GM21786 (cell line): Measurements from ENCODE around the gene SETD3.
"Not testable (repeated sequence)": the region's sequence is repeated elsewhere in the genome, so short reads cannot be mapped to it uniquely, and the experiment has no call there.

Source experiments
- ATAC-seq: cut with Tn5 transposase; IDR thresholded peaks from one replicate; pipeline ENCODE4 v1.9.1; 2021; ENCODE audit not compliant: unreplicated experiment

Gene SETD3

DNA sequence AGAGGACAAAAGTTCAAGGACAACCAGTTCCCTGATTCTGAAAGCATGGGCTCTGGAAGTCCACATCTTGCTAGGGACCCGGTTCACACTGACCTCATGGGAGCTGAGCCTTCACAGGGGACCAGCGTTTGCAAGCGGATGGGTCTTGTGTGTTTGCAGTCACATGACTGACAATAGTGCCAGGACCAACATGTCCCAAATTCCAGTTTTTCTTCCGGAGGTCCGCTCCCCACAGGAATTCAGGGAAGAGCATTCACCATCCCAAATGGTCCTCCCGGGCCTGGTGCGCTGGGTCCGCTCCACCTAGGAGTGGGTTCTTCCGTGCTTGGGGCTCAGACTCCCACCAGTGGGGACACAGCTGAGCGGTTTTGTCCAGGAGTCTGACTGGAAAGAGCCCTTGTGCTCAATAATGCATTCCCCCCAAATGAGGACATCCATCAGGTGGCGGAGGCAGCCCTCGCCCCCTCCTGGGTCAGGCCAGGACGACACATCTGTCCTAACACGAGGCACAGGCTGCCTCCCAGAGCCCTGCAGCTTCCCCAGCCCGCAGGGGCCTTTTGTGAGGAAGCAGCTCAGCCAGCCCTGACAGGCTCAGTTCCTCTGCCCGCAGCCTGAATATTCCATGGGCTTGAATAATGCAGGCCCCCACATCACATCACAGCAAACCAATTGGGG is 116.9 kb downstream of the SETD3 start:
- ATAC-seq = no peak

DNA sequence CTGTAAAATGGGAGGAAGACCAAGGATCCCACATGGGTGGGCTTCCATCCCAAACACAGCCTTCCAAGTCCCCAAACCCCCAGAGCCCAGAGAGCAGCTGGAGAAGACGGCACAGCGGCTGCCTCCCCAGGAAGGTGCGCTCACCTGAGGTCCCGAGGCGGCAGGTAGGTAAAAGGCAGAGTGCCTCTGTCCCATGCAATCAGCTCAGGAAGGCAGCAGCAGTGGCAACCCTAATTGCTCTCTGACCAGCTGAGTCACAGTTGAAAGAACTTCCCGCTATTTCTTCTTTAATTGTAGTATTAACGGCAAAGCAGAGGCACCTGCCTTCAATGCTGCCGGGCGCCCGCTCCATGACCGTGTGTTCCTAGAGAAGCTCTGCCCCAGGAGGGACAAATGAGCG is 117.6 kb downstream of the SETD3 start:
- ATAC-seq = no peak

DNA sequence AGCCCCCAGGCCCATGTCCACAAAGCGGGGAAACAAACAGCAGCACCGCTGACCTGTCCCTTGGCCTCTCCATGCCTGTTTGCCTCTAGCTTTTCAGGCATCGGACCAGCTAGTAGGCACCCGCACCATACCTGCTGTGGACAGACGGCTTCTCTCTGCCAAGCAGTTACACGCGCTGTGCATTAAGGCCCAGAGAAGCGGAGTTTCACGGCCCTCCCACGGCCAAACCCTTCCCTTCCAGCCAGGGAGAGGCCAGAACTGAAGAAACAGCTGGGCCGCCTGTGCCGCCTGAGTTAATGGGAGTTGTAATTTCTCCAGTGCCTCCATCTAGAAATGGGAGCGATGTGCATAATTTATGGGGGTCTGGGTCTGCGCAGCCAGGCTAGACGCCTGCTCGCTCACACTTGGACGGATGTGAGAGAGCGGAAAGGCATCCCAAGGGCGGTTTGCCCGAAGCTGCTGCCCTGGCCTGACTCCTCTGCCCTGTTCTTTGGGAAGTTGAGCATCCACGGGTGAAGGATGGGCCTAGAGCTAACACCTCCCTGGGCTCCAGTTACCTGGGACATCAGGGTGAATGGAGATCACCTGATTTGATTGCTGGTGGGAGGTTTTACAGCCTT is 119.0 kb downstream of the SETD3 start:
- no peak for ATAC-seq

DNA sequence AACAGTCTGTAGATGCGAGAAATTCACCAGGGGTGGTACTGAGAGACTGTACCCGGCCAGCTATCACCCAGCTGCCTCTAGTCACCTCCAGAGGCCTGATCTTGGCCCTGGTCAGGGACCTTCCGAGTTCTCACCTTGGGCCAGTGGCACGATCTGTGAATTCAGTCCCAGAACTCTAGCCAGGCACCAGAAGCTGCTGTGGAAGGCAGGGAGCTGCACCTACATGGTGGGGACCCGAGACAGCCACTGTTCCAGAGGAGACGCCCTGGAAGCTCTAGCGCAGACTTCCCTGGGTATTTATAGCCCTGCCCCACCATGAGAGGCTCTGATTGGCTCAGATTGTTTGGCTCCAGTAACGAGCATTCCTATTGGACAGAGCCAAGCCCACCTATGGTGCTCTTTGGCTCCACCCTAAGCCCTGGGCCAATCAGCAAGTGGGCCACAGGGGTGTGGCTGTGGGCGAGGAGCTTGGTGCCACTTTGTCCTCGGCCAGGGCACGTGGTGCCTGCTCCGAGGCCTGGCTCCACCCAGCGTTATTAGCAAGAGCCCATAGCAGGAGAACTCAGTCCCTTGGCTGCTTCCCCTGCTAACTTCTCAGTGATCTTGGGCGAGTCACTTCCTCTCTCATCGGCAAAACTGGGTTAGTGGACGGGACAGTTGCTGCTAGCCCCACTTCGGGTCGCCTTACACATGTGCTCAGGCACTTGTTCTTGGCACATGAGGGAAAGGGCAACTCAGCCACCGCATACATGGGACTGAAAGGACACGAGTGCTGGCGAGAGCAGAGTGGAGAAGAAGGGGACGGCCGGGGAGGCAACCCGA is 119.7 kb downstream of the SETD3 start:
- ATAC-seq = no peak

- no peak for ATAC-seq
Measured at GRCh38 chr14:99359906-99360305, 120.8 kb downstream of the SETD3 start.

- ATAC-seq = no peak
Measured at GRCh38 chr14:99357916-99358390, 122.7 kb downstream of the SETD3 start.

DNA sequence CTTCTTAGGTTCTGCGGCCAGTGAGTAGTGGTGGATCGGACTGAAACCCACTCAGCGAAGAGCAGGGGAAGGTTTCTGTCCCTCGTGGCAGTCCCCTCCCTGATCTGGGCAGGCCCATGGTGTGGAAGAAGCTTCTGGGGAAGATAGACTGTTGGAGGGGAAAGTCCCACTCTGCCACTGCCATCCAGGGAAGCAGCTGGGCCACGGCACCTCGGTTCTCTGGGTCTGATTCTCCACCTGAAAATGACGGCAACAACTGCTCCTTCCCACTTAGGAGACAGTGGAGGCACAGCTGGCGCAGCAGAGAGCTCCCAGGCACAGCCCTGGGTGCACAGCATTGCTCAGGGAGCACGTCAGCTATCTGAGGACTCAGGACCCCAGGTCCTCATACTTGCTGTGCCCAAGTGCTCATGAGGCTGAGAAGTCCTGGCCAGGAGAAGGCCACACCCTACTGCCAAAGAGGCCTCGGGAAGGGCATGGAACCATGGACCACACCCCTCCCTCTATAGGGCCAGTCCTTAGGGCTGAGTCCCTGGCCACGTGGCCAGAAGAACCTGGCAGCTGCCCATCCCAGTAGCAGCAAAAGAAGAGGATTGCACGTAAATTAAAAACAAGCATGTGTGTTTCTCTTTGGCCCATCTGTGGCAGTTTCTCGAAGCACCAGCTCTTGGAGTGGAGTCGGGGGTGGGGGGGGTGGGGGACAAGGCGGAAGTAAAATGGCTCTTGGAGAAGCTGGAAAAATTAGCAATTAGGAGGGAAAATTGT is 123.3 kb downstream of the SETD3 start:
- no peak for ATAC-seq

DNA sequence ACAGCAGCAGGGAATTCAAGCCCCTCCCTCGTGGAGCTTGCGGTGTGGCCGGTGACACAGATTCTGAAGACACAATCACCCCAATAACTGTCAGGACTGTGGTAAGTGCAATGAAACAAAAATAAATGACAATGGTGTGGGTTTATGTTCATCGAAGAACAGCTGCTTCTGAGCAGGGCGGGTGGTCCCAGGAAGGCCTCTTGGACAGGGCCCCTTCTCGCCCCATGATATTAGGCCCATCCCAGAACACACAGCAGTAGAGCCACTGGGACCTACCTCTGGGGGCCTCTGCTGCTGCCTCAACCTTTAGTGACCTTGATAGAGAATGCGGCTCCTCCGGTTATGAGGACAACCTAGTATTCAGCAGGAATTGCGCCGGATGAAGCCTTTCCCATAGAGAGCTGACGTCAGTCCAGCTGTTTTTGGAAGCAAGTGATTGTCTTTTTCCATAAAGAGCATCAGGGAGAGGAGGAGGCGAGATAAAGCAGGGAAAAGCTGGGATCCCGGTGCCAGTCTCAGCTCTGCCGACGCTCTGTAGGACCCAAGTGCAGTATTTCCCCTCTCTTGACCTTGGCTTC is 124.5 kb downstream of the SETD3 start:
- no peak for ATAC-seq

DNA sequence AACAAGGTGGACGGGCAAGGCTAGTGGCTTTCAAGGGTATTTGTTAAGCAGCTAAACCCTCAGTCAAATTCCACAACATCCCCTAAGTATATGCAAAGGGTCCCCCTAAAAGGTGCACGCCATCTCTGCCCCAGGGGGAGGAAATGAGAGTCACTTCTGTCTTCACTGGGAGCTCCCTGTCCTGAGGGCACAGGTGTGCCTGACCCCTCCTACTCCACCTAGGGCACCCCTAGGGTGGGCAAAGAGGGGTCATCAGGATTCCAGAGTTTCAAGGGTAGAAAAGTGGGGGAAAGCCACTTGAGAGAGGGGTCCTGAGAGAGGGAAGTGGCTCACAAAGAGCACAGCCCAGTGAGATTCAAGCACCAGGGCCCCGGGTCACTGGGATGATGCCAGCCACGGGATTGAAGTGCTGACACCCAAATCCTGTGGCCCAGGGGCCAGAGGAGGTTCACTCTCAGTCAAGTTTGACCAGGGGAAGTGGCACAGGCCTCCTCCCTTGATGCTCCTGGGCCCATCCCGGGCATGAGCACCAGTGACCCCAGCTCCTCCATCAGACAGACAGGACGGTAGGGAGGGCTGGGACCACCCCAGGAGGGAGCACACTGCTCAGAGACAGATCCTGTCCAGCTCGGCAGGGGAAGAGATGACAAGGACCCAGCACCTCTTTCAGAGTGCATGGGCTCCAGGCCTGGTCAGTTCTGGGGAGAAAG is 126.3 kb downstream of the SETD3 start:
- ATAC-seq = no peak

GRCh38 chr14:99352688-99353280 is 127.9 kb downstream of the SETD3 start:
- no peak for ATAC-seq

DNA sequence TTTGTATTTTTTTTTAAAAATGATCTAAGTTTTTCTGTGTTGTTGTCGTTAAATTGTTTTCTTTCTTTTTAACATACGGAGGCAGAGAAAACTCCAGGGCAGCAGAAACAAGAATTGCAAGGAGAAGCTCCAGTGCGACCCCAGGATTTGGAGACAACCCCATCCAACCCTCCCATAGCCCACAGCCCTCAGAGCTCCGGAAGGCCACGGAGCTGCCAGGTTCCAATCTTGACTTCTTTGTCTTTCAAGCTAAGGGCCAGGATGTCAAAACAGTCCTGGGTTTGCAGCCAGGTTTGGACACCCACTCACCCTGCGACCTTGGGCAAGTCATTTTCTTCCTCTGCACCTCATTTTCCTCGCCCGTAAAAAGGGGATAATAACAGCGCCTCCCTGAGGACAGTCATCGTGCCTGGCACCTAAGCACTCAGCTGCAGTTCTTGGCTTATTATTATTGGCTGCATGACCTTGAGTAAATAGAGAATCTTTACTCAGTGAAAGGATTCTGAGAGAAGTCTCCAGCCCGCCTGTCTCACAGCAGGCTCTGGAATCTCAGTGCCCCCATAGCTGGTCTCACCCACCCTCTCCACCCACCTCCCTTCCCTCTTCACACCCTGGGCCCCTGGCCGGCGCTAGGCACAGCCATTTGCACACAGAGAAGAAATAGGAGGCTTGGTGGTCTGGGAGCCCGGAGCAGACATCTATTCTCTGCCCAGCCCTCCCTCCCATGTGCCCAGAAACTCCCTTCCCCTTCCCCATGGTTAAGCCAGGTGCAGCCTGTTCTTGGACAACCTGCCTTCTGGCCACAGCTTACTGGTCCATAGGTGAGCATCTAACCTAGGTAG is 129.3 kb downstream of the SETD3 start:
- ATAC-seq = no peak

GRCh38 chr14:99350751-99351150 is 129.9 kb downstream of the SETD3 start:
- no peak for ATAC-seq

DNA sequence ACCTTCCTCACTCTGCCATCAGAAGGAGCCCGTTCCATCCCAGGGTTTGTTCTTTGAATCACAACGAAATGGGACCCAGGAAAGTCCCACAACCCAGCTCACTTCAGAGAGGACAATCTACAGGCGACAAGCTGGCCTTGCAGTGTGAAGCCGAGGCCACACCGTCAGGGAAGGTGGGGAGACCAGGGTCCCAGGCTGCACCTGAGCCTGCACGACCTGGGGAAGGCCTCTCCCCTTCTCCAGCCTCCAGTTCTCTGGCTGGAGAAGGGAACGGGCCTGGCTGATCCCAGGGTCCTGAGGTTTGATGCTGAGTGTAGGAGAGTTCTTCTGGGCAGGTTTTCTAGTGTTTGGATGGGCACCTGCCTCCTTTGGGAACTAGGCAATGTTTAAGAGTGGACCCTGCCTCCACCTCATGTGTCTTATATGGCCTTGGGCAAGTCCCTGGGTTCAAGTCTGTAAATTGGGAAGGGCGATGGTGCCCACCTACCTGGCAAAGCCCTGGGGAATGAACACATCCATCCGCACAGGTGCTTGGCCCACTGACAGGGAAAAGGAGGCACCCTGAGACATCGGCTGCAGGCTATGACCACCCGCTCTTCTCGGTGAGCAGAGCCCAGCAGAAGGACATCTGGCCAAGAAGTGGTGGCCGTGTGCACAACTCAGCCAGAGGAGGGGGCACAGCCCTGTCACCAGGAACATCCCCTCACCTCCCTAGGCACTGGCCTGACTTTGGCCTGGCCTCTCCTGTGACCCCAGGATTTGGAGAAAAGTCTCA is 130.8 kb downstream of the SETD3 start:
- ATAC-seq = no peak

- no peak for ATAC-seq
Measured at GRCh38 chr14:99348816-99349614, 131.6 kb downstream of the SETD3 start.

DNA sequence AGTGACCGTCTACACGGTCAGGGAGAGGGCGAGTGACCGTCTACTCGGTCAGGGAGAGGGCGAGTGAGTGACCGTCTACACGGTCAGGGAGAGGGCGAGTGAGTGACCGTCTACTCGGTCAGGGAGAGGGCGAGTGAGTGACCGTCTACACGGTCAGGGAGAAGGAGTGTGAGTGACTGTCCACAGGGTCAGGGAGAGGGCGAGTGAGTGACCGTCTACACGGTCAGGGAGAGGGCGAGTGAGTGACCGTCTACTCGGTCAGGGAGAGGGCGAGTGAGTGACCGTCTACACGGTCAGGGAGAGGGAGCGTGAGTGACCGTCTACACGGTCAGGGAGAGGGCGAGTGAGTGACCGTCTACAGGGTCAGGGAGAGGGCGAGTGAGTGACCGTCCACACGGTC is 132.4 kb downstream of the SETD3 start:
- not testable (repeated sequence) for ATAC-seq
